Measurements from ENCODE around the gene S100A3. TPM values are rescaled to one million over a fixed set of nuclear protein-coding genes. Genes with fewer than 3 reads are reported as not detected.

The S100A3 gene
- total and polyA plus RNA-seq, 2 of the 13 experiments (the other 11 are each of a cell fraction or from before 2014, with no cell fraction given), result 2.5 to 4.5 TPM

DNA sequence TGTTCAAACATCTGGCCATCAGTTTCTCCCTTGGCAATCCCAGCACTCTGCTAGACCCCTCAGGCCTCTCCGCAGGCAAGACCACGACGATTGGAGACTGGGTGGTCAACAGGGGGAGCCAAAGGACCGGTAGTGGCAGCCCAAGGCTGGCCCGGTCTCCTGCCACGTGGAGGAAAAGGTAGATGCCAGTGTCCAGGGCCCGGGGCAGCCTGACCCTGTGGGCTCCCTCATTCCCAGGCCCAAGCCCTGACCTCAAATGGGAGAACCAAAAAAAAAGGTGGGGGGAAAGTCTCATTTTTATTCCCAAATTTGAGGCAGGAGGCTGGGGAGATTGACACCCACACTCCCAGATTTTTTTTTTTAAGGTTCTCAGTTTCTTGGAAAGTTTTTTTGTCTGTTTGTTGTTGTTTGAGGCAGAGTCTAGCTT lies 38.1 kb downstream of the S100A3 start (continued):
- TF ChIP-seq THAP11 (CRISPR knock-in tag; IDR thresholded peaks at IDR 0.05), result peak; percentile 59
- no peak for TF ChIP-seq ZNF790 (CRISPR knock-in tag; IDR thresholded peaks at IDR 0.05; ENCODE audit: borderline replicate concordance)
- TF ChIP-seq, protein P1, sequence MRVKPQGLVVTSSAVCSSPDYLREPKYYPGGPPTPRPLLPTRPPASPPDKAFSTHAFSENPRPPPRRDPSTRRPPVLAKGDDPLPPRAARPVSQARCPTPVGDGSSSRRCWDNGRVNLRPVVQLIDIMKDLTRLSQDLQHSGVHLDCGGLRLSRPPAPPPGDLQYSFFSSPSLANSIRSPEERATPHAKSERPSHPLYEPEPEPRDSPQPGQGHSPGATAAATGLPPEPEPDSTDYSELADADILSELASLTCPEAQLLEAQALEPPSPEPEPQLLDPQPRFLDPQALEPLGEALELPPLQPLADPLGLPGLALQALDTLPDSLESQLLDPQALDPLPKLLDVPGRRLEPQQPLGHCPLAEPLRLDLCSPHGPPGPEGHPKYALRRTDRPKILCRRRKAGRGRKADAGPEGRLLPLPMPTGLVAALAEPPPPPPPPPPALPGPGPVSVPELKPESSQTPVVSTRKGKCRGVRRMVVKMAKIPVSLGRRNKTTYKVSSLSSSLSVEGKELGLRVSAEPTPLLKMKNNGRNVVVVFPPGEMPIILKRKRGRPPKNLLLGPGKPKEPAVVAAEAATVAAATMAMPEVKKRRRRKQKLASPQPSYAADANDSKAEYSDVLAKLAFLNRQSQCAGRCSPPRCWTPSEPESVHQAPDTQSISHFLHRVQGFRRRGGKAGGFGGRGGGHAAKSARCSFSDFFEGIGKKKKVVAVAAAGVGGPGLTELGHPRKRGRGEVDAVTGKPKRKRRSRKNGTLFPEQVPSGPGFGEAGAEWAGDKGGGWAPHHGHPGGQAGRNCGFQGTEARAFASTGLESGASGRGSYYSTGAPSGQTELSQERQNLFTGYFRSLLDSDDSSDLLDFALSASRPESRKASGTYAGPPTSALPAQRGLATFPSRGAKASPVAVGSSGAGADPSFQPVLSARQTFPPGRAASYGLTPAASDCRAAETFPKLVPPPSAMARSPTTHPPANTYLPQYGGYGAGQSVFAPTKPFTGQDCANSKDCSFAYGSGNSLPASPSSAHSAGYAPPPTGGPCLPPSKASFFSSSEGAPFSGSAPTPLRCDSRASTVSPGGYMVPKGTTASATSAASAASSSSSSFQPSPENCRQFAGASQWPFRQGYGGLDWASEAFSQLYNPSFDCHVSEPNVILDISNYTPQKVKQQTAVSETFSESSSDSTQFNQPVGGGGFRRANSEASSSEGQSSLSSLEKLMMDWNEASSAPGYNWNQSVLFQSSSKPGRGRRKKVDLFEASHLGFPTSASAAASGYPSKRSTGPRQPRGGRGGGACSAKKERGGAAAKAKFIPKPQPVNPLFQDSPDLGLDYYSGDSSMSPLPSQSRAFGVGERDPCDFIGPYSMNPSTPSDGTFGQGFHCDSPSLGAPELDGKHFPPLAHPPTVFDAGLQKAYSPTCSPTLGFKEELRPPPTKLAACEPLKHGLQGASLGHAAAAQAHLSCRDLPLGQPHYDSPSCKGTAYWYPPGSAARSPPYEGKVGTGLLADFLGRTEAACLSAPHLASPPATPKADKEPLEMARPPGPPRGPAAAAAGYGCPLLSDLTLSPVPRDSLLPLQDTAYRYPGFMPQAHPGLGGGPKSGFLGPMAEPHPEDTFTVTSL (CRISPR knock-in tag; IDR thresholded peaks at IDR 0.05; ENCODE audit: borderline replicate concordance), result no peak
- no peak for TF ChIP-seq DPF2 (CRISPR knock-in tag; IDR thresholded peaks at IDR 0.05; ENCODE audit: borderline replicate concordance, low read depth)
- TF ChIP-seq ZNF496 (CRISPR knock-in tag; IDR thresholded peaks at IDR 0.05; ENCODE audit: insufficient replicate concordance), result no peak
- TF ChIP-seq, protein P2, sequence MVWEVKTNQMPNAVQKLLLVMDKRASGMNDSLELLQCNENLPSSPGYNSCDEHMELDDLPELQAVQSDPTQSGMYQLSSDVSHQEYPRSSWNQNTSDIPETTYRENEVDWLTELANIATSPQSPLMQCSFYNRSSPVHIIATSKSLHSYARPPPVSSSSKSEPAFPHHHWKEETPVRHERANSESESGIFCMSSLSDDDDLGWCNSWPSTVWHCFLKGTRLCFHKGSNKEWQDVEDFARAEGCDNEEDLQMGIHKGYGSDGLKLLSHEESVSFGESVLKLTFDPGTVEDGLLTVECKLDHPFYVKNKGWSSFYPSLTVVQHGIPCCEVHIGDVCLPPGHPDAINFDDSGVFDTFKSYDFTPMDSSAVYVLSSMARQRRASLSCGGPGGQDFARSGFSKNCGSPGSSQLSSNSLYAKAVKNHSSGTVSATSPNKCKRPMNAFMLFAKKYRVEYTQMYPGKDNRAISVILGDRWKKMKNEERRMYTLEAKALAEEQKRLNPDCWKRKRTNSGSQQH (CRISPR knock-in tag; IDR thresholded peaks at IDR 0.05; ENCODE audit: low read depth), result no peak
- TF ChIP-seq JARID2 (CRISPR knock-in tag; IDR thresholded peaks at IDR 0.05; ENCODE audit: insufficient replicate concordance), result no peak
- no peak for TF ChIP-seq MTA3 (CRISPR knock-in tag; IDR thresholded peaks at IDR 0.05)
- TF ChIP-seq POLR2A (IDR thresholded peaks at IDR 0.05; ENCODE audit: insufficient read depth in 1 of 2, low read depth in 2 of 2, low read length in 2 of 2), result no peak
- TF ChIP-seq, protein P3, sequence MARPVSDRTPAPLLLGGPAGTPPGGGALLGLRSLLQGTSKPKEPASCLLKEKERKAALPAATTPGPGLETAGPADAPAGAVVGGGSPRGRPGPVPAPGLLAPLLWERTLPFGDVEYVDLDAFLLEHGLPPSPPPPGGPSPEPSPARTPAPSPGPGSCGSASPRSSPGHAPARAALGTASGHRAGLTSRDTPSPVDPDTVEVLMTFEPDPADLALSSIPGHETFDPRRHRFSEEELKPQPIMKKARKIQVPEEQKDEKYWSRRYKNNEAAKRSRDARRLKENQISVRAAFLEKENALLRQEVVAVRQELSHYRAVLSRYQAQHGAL (CRISPR knock-in tag; IDR thresholded peaks at IDR 0.05; ENCODE audit: not compliant biosample characterization), result no peak
- TF ChIP-seq JUND (CRISPR knock-in tag; IDR thresholded peaks at IDR 0.05), result no peak
- TF ChIP-seq RARG (CRISPR knock-in tag; IDR thresholded peaks at IDR 0.05; ENCODE audit: low read depth), result no peak
- no peak for TF ChIP-seq EP300 (IDR thresholded peaks at IDR 0.05; ENCODE audit: low read depth in 2 of 2, low read length in 2 of 2)
- TF ChIP-seq EP300 (CRISPR knock-in tag; IDR thresholded peaks at IDR 0.05; ENCODE audit: borderline replicate concordance), result no peak
- no peak for TF ChIP-seq ZFP1 (CRISPR knock-in tag; IDR thresholded peaks at IDR 0.05)
- no peak for TF ChIP-seq DR1 (CRISPR knock-in tag; IDR thresholded peaks at IDR 0.05)
- TF ChIP-seq ZNF20 (CRISPR knock-in tag; IDR thresholded peaks at IDR 0.05), result no peak
- TF ChIP-seq, protein P4, sequence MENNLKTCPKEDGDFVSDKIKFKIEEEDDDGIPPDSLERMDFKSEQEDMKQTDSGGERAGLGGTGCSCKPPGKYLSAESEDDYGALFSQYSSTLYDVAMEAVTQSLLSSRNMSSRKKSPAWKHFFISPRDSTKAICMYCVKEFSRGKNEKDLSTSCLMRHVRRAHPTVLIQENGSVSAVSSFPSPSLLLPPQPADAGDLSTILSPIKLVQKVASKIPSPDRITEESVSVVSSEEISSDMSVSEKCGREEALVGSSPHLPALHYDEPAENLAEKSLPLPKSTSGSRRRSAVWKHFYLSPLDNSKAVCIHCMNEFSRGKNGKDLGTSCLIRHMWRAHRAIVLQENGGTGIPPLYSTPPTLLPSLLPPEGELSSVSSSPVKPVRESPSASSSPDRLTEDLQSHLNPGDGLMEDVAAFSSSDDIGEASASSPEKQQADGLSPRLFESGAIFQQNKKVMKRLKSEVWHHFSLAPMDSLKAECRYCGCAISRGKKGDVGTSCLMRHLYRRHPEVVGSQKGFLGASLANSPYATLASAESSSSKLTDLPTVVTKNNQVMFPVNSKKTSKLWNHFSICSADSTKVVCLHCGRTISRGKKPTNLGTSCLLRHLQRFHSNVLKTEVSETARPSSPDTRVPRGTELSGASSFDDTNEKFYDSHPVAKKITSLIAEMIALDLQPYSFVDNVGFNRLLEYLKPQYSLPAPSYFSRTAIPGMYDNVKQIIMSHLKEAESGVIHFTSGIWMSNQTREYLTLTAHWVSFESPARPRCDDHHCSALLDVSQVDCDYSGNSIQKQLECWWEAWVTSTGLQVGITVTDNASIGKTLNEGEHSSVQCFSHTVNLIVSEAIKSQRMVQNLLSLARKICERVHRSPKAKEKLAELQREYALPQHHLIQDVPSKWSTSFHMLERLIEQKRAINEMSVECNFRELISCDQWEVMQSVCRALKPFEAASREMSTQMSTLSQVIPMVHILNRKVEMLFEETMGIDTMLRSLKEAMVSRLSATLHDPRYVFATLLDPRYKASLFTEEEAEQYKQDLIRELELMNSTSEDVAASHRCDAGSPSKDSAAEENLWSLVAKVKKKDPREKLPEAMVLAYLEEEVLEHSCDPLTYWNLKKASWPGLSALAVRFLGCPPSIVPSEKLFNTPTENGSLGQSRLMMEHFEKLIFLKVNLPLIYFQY (CRISPR knock-in tag; IDR thresholded peaks at IDR 0.05; ENCODE audit: borderline replicate concordance), result peak; percentile 91
- TF ChIP-seq ZNF569 (CRISPR knock-in tag; IDR thresholded peaks at IDR 0.05; ENCODE audit: borderline replicate concordance), result no peak
- no peak for TF ChIP-seq PHF5A (CRISPR knock-in tag; IDR thresholded peaks at IDR 0.05; ENCODE audit: low read depth, unreplicated experiment)

All from HepG2 (cell line).